ENCODE measurements around the gene AMMECR1. TPM values are rescaled to one million over a fixed set of nuclear protein-coding genes. Genes with fewer than 3 reads are reported as not detected.

Gene AMMECR1
- total and polyA plus RNA-seq, 10 donors, result 1.7 to 15.6 (median 9.6) TPM

DNA sequence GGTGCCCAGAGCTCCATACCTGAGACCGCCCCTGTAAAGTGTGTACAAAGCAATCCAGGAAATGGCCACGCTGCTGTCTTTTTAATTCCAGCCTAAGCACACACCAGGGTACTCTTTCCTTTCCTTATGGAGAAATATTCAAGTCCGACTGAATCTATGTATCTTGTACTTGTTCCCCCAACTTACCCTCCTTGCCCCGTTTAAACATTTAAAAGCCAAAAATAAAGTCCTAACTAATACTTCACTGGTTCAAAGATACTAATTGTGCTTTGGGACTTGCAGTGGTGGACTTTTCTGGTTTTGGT lies 731 bp upstream of the AMMECR1 start:
- Histone ChIP-seq H3K36me3 (no peaks in the 10 kb centered on the region), H3K27ac (peak overlapping the region; percentile 8 to 92 (median 90)), H3K9me3 (no peaks in the 10 kb centered on the region), H3K27me3 (replicated peaks in 1 of 7) (peaks cover 0 to 7% (median 0%) of the 10 kb centered on the region in 7 donors), H3K4me1 (peaks cover 0 to 37% (median 7%) of the 10 kb centered on the region in 6 donors), H3K4me3 (peak overlapping the region in 7 of 8 donors; percentile 30 to 83 (median 60))
- TF ChIP-seq POLR2A (IDR thresholded peaks at IDR 0.05), result no peak
- TF ChIP-seq CTCF (IDR thresholded peaks at IDR 0.05 in 8 of 11, conservative IDR thresholded peaks at IDR 0.05 in 3 of 11), result no peak
- TF ChIP-seq POLR2AphosphoS5 (IDR thresholded peaks at IDR 0.05), result no peak
- WGBS, 5 donors, result 7 to 33% (median 14%) methylated on average over 4 of the region's 4 CpGs
- DNase-seq, result no peak
- intact Hi-C loops (cut with DNase I; ENCODE audit: low total_unique reads), result no loop called here

GRCh38 chrX:110317061-110317819 lies 645 bp downstream of the AMMECR1 start:
- H3K4me1 ChIP-seq, result peaks cover 0 to 44% (median 7%) of the 10 kb centered on the region in 6 donors
- intact Hi-C loops (cut with DNase I; ENCODE audit: low total_unique reads), result no loop called here
- peak overlapping the region; percentile 50 to 83 (median 58) for H3K4me3 ChIP-seq
- WGBS, 5 donors, result 0 to 40% (median 1%) methylated on average over 16 to 40 of the region's 40 CpGs
- peak; percentile 89 for DNase-seq
- peaks cover 0 to 7% (median 0%) of the 10 kb centered on the region in 7 donors for H3K27me3 ChIP-seq (replicated peaks in 1 of 7)
- no peaks in the 10 kb centered on the region for H3K9me3 ChIP-seq
- H3K27ac ChIP-seq, result peak overlapping the region; percentile 82 to 92 (median 90)
- H3K36me3 ChIP-seq, result no peaks in the 10 kb centered on the region
- TF ChIP-seq POLR2A (IDR thresholded peaks at IDR 0.05) (no peak), POLR2AphosphoS5 (IDR thresholded peaks at IDR 0.05) (no peak), CTCF (IDR thresholded peaks at IDR 0.05 in 8 of 11, conservative IDR thresholded peaks at IDR 0.05 in 3 of 11) (peak in 1 of 11 experiments; percentile 5)

DNA sequence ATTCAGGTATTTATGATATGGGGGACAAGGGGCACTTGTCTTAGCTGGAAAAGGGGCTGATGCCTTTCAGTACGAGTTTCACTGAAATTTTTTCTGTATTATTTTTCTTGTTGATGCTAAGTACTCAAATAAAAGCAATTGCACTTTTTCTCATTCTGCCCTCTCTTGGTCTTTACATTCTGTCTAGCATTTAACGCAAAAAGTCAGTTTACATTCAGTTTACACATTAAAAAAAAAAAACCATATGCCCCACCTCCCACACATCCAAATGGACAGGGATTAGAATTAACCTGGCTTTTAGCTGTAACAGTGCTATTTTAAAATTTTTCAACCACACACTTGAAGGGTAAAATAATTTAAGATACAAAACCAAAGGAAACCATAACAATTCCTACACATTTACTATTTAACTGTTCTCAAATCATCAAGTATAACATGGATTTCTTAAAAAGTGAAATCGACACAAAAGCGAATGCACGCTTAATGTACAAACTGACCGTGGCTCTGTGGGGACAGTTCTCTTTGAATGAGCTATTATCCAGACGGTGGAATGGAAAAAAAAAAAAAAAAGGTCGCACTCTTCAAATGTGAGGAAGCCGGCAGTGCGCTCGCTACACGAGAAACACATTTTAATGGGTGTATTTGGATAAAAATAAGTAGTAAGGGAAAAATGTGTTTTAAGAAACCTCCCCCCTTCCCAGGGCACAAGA lies 1.4 kb downstream of the AMMECR1 start:
- 10 to 43% (median 12%) methylated on average over 12 of the region's 12 CpGs for WGBS, 5 donors
- peak overlapping the region; percentile 50 to 83 (median 58) for H3K4me3 ChIP-seq
- H3K27ac ChIP-seq, result peak overlapping the region in 3 of 8 donors; percentile 89 to 91 (median 90)
- peaks cover 0 to 7% (median 0%) of the 10 kb centered on the region in 7 donors for H3K27me3 ChIP-seq (replicated peaks in 1 of 7)
- peaks cover 0 to 51% (median 7%) of the 10 kb centered on the region in 6 donors for H3K4me1 ChIP-seq
- no peak for DNase-seq
- H3K36me3 ChIP-seq, result no peaks in the 10 kb centered on the region
- TF ChIP-seq POLR2AphosphoS5 (IDR thresholded peaks at IDR 0.05) (no peak), CTCF (IDR thresholded peaks at IDR 0.05 in 8 of 11, conservative IDR thresholded peaks at IDR 0.05 in 3 of 11) (no peak), POLR2A (IDR thresholded peaks at IDR 0.05) (no peak)
- H3K9me3 ChIP-seq, result no peaks in the 10 kb centered on the region
- intact Hi-C loops (cut with DNase I; ENCODE audit: low total_unique reads), result no loop called here

DNA sequence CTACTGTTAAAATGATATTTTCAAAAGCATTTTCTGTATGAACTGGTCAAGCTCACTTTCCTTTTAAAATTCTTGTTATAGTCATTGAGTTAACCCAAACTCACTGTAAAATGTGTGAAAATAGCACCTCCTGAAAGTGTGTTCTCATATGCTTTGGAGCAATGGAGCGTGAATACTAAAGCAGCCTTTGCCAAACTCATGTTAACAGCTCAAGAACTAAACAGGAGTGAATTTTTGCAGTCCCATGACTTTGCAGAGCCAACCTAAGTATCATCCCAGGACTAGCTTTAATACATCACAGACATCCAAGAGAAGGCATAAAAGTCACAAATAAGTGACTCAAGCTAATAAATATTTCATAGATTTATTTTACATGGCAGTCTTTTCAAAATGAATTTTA lies 2.3 kb downstream of the AMMECR1 start:
- no peak for DNase-seq
- H3K27me3 ChIP-seq (replicated peaks in 1 of 7), result peaks cover 0 to 7% (median 0%) of the 10 kb centered on the region in 7 donors
- H3K36me3 ChIP-seq, result no peaks in the 10 kb centered on the region
- no peak for TF ChIP-seq POLR2A (IDR thresholded peaks at IDR 0.05)
- TF ChIP-seq POLR2AphosphoS5 (IDR thresholded peaks at IDR 0.05), result no peak
- no peak for TF ChIP-seq CTCF (IDR thresholded peaks at IDR 0.05 in 8 of 11, conservative IDR thresholded peaks at IDR 0.05 in 3 of 11)
- no peaks in the 10 kb centered on the region for H3K9me3 ChIP-seq
- H3K27ac ChIP-seq, result no peak overlapping the region
- peak overlapping the region in 1 of 8 donors; percentile 72 for H3K4me3 ChIP-seq
- intact Hi-C loops (cut with DNase I; ENCODE audit: low total_unique reads), result no loop called here
- H3K4me1 ChIP-seq, result peaks cover 0 to 57% (median 11%) of the 10 kb centered on the region in 6 donors
- WGBS, 5 donors, result 64 to 100% (median 81%) methylated on average over 1 of the region's 1 CpG
